ENCODE results near the gene ANKH.

DNA sequence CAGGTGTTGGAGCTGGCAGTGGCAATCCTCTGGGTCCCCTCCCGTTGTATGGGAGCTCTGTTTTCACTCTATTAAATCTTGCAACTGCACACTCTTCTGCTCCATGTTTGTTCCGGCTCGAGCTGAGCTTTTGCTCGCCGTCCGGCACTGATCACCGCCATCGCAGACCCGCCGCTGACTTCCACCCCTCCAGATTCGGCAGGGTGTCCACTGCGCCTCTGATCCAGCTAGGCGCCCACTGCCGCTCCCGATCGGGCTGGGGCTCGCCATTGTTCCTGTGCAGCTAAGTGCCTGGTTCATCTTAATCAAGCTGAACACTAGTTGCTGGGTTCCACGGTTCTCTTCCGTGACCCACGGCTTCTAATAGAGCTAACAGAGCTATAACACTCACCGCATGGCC is 23.2 kb downstream of the ANKH start:
- TF ChIP-seq EZH2phosphoT487 (IDR thresholded peaks at IDR 0.05; ENCODE audit: borderline replicate concordance, low read length) = no peak
- TF ChIP-seq, protein P1, sequence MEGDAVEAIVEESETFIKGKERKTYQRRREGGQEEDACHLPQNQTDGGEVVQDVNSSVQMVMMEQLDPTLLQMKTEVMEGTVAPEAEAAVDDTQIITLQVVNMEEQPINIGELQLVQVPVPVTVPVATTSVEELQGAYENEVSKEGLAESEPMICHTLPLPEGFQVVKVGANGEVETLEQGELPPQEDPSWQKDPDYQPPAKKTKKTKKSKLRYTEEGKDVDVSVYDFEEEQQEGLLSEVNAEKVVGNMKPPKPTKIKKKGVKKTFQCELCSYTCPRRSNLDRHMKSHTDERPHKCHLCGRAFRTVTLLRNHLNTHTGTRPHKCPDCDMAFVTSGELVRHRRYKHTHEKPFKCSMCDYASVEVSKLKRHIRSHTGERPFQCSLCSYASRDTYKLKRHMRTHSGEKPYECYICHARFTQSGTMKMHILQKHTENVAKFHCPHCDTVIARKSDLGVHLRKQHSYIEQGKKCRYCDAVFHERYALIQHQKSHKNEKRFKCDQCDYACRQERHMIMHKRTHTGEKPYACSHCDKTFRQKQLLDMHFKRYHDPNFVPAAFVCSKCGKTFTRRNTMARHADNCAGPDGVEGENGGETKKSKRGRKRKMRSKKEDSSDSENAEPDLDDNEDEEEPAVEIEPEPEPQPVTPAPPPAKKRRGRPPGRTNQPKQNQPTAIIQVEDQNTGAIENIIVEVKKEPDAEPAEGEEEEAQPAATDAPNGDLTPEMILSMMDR (IDR thresholded peaks at IDR 0.05; ENCODE audit: low read depth, low read length, poor library complexity, severe bottlenecking) = no peak

Measured in DOHH2 (cell line).